Suppressor macrophage treated with lipopolysaccharide for 1 hour (primary cell): ENCODE results near the gene DHODH.
A peak's percentile ranks its signal among the peaks of the same experiment; 100 is the strongest.
"Not testable (repeated sequence)": the region's sequence is repeated elsewhere in the genome, so short reads cannot be mapped to it uniquely, and the experiment has no call there.

Source experiments
- DNase-seq, 3 donors: peaks; one replicate each; pipeline ENCODE4 v3.0.0-alpha.2; 2020 to 2022

The DHODH gene

DNA sequence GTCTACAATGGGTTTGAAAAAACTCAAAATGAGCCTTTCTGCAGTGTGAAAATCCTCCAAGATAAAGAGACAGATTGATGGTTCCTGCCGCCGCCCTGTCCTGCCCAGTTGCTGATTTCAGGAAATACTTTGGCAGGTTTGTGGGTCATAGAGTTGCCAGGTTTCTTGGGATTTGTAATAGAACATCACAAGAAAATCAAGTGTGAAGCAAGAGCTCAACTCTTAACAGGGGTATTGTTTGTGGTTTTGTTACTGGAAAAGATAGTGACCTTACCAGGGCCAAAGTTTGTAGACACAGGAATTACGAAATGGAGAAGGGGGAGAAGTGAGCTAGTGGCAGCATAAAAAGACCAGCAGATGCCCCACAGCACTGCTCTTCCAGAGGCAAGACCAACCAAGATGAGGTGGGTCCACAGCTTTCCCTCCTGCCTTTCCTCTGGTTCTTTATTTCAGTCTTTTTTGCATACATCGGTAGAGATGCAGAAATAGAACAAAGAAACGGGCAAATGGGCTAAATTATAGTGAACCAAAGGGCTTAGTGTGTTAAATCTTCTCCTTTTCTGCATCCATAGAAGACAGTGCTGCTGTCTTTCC is 45.8 kb downstream of the DHODH start, which contains the start of gene HP:
TSS of gene HP (plus strand) at position 252 of the 594 bp plus-strand sequence. CDS start at position 400, 148 bp downstream.
- DNase-seq = not testable (repeated sequence)

DNA sequence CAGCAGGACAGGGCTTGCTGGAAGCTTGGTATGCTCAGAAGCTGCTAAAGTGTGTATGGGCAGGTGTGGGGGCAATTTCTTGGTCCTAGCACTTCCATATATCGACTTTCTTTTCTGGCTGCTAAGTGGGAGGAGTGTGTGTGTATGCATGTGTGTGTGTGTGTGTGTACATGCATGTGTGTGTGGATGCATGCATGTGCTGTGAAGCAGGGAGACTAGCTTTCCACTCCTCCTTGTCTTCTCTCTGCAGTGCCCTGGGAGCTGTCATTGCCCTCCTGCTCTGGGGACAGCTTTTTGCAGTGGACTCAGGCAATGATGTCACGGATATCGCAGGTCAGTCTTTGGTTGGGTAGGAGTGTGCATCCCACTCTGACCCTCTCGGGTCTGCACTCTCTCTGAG is 47.4 kb downstream of the DHODH start:
- no peak for DNase-seq

DNA sequence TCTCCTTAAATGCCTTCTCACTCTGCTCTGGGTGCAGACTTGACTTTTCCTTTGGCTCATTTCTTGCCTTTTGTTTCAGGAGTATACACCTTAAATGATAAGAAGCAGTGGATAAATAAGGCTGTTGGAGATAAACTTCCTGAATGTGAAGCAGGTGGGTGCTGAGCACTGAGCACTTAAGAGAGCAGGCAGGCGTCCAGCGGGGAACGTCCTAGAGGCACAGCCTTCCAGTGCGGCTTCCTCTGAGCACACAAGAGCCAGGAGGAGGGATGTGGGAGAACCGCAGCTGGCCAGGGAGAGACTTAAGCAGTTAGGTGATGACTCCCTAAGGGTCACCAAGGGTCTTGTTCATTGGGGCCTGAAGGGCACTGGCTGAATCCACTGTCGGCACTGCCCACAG is 48.8 kb downstream of the DHODH start:
- not testable (repeated sequence) for DNase-seq

DNA sequence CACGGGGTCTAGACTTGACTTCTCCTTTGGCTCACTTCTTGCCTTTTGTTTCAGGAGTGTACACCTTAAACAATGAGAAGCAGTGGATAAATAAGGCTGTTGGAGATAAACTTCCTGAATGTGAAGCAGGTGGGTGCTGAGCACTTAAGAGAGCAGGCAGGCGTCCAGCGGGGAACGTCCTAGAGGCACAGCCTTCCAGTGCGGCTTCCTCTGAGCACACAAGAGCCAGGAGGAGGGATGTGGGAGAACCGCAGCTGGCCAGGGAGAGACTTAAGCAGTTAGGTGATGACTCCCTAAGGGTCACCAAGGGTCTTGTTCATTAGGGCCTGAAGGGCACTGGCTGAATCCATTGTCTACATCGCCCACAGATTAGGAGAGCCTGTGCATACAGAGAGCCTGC is 50.5 kb downstream of the DHODH start:
- DNase-seq = not testable (repeated sequence)

DNA sequence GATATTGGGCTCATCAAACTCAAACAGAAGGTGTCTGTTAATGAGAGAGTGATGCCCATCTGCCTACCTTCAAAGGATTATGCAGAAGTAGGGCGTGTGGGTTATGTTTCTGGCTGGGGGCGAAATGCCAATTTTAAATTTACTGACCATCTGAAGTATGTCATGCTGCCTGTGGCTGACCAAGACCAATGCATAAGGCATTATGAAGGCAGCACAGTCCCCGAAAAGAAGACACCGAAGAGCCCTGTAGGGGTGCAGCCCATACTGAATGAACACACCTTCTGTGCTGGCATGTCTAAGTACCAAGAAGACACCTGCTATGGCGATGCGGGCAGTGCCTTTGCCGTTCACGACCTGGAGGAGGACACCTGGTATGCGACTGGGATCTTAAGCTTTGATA is 51.9 kb downstream of the DHODH start:
- DNase-seq = no peak

DNA sequence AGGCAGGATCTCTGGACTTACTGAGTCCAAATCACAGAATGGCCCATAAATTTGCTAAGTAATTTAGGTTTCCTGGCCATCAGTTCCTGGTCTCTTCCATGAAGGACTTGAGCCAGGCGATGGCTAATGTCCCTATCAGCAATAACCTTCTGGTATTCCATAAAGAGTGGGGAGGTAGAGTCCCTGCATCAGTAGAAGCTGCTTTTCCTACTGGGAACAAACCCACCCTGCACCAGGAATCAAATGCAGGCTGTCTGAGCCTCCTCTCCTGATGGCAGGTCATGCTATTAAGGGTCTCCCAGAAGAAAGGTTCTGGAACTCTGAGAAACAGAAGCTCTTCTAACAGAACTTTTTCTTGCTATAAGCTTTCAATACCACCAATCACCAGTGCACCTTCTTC is 53.0 kb downstream of the DHODH start:
- no peak for DNase-seq

DNA sequence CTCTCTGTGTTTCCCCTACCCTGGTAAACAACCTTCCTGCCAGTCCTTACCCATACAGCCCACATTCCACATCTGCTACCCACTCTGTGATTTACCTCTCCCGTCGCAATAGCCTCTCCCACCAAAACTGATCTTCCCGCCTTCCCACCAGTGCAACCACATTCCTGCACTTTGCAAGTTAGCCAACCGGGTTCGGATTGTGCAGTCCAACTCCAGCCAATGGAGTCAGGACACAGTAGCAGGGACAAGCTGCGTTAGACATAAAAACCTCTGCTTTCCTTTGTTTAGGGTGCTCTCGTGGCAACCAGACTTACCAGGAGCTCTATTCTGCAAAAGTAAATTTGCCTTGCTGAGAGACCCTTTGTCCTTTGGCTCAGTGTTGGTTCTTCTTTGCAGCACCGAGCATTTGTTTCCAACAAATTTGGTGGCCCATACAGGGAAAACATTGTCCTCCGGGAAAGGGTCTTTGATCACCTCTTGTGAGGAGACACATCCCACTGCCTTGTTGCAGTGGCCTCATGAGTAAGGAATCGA is 55.9 kb downstream of the DHODH start:
- no peak for DNase-seq

DNA sequence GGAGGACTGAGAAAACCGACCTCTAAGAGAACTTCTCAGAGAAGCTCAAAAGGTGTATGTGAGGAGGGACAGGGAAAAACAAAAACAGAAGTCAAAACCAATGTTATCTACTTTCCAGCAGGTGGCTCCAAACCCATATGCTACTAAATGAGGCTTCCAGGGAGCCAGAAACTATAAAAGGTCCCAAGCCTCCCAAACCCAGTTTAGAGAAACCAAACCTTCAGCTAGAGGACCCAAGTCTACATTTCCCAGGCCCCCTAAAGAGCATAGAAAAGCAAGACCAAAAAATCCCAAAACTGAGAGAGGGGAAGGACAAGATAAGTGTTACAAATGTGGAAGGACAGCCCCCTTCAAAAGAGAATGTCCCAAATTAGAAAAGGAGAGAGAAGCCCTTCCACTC is 58.2 kb downstream of the DHODH start:
- peak; percentile 48 to 60 (median 49) for DNase-seq

DNA sequence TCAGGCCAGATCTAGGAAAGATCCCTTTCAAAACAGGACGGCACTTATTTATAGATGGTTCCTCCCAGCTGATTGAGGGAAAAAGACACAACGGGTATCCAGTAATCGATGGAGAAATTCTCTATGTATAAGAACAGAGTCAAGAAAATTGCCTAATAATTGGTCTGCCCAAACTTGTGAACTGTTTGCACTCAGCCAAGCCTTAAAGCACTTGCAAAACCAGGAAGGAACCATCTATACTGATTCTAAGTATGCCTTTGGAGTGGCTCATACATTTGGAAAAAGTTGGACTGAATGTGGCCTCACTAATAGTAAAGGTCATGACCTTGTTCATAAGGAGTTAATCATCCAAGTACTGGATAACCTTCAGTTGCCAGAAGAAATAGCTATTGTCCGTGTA is 60.4 kb downstream of the DHODH start:
- no peak for DNase-seq

DNA sequence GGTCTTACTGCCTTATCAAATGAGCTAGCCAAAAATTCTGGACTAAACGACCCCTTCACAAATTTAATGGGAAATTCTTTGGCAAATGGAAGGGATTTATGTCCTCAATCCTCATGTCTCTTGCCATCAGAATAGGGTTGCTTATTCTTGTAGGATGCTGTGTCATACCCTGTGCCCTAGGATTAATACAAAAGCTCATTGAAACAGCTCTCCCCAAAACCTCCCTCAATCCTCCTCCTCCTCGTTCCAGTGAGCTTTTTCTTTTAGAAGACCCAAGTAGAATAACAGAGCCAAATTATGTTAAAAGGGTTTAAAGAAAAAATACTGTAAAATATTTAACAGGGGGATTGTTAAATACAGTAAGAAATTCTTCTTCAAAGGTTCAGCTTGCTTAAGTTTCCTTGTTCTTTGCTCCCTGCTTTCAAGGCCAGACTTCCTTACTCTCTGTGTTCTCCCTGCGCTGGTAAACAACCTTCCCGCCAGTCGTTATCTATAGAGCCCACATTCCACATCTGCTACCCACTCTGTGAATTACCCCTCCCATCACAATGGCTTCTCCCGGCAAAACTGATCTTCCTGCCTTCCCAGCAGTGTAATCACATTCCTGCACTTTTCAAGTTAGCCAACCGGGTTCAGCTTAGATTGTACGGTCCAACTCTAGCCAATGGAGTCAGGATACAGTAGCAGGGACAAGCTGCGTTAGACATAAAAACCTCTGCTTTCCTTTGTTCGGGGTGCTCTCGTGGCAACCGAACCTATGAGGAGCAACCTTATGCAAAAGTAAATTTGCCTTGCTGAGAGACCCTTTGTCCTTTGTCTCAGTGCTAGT is 64.2 kb downstream of the DHODH start:
- DNase-seq = no peak

DNA sequence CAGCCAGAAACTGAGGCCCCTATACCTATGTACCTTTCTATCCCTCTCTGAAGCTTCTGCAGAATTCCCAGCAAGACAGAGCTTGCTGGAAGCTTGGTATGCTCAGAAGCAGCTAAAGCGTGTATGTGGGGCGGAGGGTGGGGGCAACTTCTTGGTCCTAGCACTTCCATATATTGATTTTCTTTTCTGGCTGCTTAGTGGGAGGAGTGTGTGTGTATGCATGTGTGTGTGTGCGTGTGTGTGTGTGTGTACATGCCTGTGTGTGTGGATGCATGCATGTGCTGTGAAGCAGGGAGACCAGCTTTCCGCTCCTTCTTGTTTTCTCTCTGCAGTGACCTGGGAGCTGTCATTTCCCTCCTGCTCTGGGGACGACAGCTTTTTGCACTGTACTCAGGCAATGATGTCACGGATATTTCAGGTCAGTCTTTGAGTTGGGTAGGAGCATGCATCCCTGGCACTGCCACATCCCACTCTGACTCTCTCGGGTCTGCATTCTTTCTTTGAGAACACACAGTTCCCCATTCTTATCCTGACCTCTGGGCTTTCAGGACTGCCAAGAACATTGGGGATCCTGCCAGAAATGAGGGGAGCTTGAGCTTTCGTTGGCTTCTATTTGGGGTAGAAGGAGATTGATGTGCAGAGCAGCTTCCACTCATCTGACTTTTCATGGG is 65.2 kb downstream of the DHODH start:
- DNase-seq = no peak

DNA sequence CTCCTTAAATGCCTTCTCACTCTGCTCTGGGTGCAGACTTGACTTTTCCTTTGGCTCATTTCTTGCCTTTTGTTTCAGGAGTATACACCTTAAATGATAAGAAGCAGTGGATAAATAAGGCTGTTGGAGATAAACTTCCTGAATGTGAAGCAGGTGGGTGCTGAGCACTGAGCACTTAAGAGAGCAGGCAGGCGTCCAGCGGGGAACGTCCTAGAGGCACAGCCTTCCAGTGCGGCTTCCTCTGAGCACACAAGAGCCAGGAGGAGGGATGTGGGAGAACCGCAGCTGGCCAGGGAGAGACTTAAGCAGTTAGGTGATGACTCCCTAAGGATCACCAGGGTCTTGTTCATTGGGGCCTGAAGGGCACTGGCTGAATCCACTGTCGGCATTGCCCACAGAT is 66.5 kb downstream of the DHODH start:
- DNase-seq = not testable (repeated sequence)
